Fibroblast of the aortic adventitia (primary cell): Measurements from ENCODE around the gene SLC46A2. TPM values are rescaled to one million over a fixed set of nuclear protein-coding genes. Genes with fewer than 3 reads are reported as not detected.

ENCODE experiments used
- DNase-seq: peaks from one replicate; pipeline ENCODE4 v3.0.0-alpha.2; 2010; ENCODE audit warnings: low read depth
- H3K4me3 ChIP-seq: 2 replicates; pipeline ENCODE4 v1.5.1; 2011; ENCODE audit warnings: low read depth, mild to moderate bottlenecking, control low read depth, low read length, moderate library complexity
- total RNA-seq: library from RNA; depleted of rRNA; stranded (reverse); fragments of >200 nt; gene quantifications from 2 replicates; pipeline ENCODE4 v1.2.3, GENCODE V29; 2012; ENCODE audit warnings: low replicate concordance
- TF ChIP-seq, protein P1 (sequence below): IDR thresholded peaks from 2 replicates; pipeline ENCODE4 v1.5.1; 2011; ENCODE audit warnings: mild to moderate bottlenecking, low read length, control low read depth, inconsistent platforms; ENCODE audit not compliant: insufficient read depth

The SLC46A2 gene
- total RNA-seq, 1 donor: not detected

- peak; percentile 31 for DNase-seq
- H3K4me3 ChIP-seq: no peak overlapping the region
- TF ChIP-seq, protein P1, sequence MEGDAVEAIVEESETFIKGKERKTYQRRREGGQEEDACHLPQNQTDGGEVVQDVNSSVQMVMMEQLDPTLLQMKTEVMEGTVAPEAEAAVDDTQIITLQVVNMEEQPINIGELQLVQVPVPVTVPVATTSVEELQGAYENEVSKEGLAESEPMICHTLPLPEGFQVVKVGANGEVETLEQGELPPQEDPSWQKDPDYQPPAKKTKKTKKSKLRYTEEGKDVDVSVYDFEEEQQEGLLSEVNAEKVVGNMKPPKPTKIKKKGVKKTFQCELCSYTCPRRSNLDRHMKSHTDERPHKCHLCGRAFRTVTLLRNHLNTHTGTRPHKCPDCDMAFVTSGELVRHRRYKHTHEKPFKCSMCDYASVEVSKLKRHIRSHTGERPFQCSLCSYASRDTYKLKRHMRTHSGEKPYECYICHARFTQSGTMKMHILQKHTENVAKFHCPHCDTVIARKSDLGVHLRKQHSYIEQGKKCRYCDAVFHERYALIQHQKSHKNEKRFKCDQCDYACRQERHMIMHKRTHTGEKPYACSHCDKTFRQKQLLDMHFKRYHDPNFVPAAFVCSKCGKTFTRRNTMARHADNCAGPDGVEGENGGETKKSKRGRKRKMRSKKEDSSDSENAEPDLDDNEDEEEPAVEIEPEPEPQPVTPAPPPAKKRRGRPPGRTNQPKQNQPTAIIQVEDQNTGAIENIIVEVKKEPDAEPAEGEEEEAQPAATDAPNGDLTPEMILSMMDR: no peak
Observed at GRCh38 chr9:112861638-112862555, 28.8 kb downstream of the SLC46A2 start.

DNA sequence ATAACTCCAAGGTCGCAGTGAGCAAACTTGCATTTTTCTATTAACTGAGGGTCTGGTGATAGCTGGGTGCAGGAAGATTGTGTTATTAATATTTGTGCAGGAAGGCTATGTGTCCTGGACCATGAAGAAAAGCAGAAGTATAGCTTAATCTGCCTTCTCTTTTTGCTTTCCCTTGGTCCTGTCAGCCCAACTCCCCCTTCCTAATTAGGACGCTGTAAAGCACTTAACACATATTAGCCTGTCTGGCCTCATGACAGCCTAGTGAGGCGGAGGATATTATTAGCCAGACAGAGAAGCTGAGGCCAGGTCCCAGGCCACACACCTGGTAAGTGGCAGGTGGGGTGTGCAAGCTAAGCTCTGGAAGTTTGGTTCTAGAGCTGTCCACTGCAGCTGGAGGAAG is 29.5 kb downstream of the SLC46A2 start:
- TF ChIP-seq, protein P1: no peak
- no peak overlapping the region for H3K4me3 ChIP-seq
- no peak for DNase-seq

DNA sequence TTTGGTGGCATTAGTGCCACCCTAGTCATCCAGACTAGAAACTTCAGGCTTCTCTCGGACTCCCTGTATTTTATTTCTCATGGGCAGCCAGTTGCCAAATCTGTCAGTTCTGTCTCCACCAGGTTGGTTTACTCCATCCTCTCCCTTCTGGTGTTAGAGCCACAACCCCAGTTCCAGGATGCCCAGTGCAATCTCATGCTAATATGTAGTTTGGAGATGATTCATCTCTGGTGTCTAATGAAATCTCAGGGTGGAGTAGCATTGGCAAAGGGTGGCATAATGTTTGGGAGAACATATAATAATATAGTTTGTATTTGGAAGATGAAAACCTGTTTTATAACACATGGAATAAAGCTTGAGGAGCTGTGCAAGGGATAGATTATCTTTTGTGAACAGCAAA is 30.2 kb downstream of the SLC46A2 start:
- H3K4me3 ChIP-seq: no peak overlapping the region
- DNase-seq: no peak
- TF ChIP-seq, protein P1: no peak

GRCh38 chr9:112858625-112859147 is 32.0 kb downstream of the SLC46A2 start:
- no peak overlapping the region for H3K4me3 ChIP-seq
- peak; percentile 15 for DNase-seq
- TF ChIP-seq, protein P1: no peak

DNA sequence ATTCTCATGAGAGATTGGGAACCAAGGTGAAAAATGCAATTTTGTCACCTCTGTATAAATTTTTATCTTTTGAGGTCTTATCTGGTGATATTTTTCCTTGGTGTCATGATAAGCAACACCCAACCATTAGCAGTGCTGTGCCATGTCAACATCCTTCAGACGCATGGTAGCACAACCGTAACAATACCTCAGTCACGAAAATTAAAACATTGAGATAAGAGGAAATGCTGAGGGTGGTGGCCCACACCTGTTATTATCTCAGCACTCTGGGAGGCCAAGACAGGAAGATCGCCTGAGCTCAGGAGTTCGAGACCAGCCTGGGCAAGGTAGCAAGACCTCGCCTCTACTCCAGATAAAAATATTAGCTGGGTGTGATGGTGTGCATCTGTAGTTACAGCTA is 32.7 kb downstream of the SLC46A2 start:
- no peak overlapping the region for H3K4me3 ChIP-seq
- TF ChIP-seq, protein P1: no peak
- no peak for DNase-seq

- TF ChIP-seq, protein P1: no peak
- no peak for DNase-seq
- H3K4me3 ChIP-seq: no peak overlapping the region
Observed at GRCh38 chr9:112856843-112857242, 33.8 kb downstream of the SLC46A2 start.
